ENCODE results near the gene RAB11FIP4. TPM values are rescaled to one million over a fixed set of nuclear protein-coding genes. Genes with fewer than 3 reads are reported as not detected.

The RAB11FIP4 gene
- total and polyA plus RNA-seq, 10 of the 15 experiments (the other 5 are each of a cell fraction or from before 2014, with no cell fraction given): 1.4 to 27.0 (median 17.6) TPM

GRCh38 chr17:31373150-31374093, 18.1 kb upstream of the RAB11FIP4 start (continued):
- TF ChIP-seq, protein P1, sequence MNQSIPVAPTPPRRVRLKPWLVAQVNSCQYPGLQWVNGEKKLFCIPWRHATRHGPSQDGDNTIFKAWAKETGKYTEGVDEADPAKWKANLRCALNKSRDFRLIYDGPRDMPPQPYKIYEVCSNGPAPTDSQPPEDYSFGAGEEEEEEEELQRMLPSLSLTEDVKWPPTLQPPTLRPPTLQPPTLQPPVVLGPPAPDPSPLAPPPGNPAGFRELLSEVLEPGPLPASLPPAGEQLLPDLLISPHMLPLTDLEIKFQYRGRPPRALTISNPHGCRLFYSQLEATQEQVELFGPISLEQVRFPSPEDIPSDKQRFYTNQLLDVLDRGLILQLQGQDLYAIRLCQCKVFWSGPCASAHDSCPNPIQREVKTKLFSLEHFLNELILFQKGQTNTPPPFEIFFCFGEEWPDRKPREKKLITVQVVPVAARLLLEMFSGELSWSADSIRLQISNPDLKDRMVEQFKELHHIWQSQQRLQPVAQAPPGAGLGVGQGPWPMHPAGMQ (IDR thresholded peaks at IDR 0.05; ENCODE audit: borderline replicate concordance): no peak
- TF ChIP-seq SMC3 (IDR thresholded peaks at IDR 0.05; ENCODE audit: borderline replicate concordance, low read length) (peak; percentile 73), TARDBP (IDR thresholded peaks at IDR 0.05; ENCODE audit: borderline replicate concordance) (no peak), MYC (IDR thresholded peaks at IDR 0.05; ENCODE audit: insufficient read depth, insufficient read length, insufficient replicate concordance, low read length, severe bottlenecking) (no peak), BCL3 (IDR thresholded peaks at IDR 0.05; ENCODE audit: borderline replicate concordance, insufficient read depth, low read depth, low read length, poor library complexity, severe bottlenecking) (no peak), MEF2A (IDR thresholded peaks at IDR 0.05; ENCODE audit: insufficient read depth, low read depth, low read length) (no peak)
- TF ChIP-seq, protein P2, sequence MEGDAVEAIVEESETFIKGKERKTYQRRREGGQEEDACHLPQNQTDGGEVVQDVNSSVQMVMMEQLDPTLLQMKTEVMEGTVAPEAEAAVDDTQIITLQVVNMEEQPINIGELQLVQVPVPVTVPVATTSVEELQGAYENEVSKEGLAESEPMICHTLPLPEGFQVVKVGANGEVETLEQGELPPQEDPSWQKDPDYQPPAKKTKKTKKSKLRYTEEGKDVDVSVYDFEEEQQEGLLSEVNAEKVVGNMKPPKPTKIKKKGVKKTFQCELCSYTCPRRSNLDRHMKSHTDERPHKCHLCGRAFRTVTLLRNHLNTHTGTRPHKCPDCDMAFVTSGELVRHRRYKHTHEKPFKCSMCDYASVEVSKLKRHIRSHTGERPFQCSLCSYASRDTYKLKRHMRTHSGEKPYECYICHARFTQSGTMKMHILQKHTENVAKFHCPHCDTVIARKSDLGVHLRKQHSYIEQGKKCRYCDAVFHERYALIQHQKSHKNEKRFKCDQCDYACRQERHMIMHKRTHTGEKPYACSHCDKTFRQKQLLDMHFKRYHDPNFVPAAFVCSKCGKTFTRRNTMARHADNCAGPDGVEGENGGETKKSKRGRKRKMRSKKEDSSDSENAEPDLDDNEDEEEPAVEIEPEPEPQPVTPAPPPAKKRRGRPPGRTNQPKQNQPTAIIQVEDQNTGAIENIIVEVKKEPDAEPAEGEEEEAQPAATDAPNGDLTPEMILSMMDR (IDR thresholded peaks at IDR 0.05 in 2 of 3, conservative IDR thresholded peaks at IDR 0.05 in 1 of 3; ENCODE audit: control insufficient read depth in 2 of 3, extremely low read depth in 1 of 3, insufficient read depth in 1 of 3, low read depth in 3 of 3, low read length in 3 of 3): peak; percentile 61 to 73 (median 70)
- TF ChIP-seq, protein P3, sequence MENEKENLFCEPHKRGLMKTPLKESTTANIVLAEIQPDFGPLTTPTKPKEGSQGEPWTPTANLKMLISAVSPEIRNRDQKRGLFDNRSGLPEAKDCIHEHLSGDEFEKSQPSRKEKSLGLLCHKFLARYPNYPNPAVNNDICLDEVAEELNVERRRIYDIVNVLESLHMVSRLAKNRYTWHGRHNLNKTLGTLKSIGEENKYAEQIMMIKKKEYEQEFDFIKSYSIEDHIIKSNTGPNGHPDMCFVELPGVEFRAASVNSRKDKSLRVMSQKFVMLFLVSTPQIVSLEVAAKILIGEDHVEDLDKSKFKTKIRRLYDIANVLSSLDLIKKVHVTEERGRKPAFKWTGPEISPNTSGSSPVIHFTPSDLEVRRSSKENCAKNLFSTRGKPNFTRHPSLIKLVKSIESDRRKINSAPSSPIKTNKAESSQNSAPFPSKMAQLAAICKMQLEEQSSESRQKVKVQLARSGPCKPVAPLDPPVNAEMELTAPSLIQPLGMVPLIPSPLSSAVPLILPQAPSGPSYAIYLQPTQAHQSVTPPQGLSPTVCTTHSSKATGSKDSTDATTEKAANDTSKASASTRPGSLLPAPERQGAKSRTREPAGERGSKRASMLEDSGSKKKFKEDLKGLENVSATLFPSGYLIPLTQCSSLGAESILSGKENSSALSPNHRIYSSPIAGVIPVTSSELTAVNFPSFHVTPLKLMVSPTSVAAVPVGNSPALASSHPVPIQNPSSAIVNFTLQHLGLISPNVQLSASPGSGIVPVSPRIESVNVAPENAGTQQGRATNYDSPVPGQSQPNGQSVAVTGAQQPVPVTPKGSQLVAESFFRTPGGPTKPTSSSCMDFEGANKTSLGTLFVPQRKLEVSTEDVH (IDR thresholded peaks at IDR 0.05; ENCODE audit: low read depth, partially characterized antibody): no peak
